ENCODE results near the gene THSD4.
"Not testable (repeated sequence)": the region's sequence is repeated elsewhere in the genome, so short reads cannot be mapped to it uniquely, and the experiment has no call there.

THSD4 gene

DNA sequence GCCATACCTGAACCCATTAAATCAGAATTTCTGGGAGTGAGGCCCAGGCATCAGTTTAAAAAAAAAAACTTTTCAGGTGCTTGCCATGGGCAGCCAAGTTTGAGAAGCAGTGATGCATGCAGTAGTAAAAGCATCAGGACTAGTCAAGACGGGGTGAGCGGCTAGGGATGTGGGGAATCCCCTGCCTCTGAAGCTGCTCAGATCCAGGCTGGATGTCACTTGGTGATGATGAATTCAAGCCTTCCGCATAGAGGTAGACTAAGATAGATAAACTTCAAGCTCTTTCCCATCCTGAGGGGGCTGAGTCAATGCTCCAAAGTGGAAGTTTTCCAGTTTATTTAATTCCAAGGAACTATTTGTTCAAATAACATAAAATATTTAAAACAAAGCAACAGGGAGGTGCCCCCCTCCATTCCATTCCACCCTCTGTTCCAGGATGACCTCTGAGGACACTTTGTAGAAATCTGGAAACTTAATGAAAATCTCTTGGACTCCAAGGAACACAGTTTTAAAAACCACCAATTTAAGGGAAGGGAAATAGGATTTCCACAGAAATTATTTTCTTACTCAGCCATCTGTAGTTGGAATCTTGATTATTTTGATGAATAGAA is 594.6 kb downstream of the THSD4 start:
- DNase-seq, result no peak

DNA sequence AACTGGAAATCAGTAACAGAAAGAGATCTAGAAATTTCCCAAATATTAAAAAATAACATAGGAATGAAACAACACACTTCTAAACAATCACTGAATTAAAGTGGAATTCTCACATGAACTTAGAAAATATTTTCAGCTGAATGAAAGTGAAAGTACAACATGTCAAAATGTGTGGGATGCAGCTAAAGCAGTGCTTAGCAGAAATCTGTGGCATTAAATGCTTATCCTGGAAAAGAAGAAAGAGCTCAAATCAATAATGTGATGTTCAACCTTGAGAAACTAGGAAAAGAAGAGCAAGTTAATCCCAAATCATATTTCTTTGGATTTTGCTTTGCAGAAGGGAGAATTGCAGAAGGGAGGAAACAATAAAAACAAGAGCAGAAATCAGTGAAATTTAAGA is 596.9 kb downstream of the THSD4 start:
- no peak for DNase-seq

DNA sequence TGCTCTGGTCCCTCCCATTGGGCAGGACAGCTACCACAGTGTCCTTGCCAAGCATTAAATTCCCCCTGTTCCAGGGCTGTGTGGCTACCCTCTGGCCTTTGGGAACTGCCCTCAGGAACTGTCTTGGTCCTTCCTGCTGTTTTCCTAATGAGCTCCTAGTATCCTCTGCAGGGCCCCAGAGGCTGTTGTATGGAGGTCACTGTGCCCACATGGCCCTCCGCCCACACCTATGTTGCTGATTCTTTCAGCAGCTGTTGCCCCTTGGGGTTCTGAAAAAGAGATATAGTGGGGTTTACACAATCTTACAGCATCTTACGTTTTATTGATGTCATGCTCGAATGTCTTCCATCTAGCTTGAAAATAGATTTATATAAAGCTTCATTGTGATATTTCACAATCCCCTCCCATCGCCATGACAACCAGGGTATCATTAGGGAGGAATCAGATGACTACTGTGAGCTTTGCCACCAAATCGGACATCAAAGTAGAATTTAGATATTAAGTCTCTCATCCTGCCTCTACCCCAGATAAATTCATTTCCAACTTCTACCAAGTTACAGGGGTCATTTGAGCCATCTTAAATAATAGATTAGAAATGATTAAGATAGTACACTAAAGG is 598.0 kb downstream of the THSD4 start:
- DNase-seq, result no peak

GRCh38 chr15:71715914-71716313 is 600.6 kb downstream of the THSD4 start:
- no peak for DNase-seq

GRCh38 chr15:71716990-71717389 is 601.7 kb downstream of the THSD4 start:
- no peak for DNase-seq

GRCh38 chr15:71718116-71718910 is 603.0 kb downstream of the THSD4 start:
- DNase-seq, result no peak

DNA sequence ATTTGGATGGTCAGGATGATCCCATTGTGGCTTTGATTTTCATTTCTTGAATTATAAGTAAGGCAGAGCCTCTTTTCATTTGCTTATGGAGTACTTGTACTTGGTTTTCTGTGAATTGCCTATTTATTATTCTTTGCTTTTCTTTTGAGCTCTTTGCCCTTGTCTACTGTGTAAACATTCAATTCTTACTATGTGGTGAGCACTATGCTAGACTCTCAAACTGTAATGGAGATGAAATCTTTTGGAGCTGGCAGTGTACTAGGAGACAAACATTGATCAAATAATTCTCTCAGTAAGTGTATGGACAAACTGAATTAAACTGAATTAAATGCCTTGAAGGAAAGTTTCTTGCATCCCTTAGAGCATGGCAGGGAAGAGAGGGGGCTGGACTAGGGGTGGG is 608.1 kb downstream of the THSD4 start:
- no peak for DNase-seq

- not testable (repeated sequence) for DNase-seq
These were observed 610.1 kb downstream of the THSD4 start for GRCh38 chr15:71725207-71725955.

DNA sequence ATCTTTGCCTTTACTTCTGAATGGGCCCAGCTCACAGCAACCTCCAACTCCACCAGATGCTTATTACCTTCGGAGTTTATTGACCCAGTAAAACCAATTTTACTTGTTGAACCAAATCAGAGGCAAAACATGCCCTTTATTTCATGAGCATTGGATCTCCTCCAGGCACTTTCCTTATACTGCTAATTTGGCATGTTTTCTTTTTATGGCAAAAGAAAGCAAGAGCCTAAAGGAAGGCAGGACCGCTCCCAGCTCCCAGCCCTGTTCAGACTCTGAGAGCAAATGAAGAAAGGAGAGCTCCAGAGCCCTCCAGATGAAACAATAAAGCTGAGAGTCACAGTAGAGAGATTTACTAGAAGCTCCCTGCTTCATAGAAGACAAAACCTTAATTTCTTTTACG is 613.6 kb downstream of the THSD4 start:
- DNase-seq, result no peak

- DNase-seq, result no peak
These were observed 614.0 kb downstream of the THSD4 start for GRCh38 chr15:71729319-71729718.

DNA sequence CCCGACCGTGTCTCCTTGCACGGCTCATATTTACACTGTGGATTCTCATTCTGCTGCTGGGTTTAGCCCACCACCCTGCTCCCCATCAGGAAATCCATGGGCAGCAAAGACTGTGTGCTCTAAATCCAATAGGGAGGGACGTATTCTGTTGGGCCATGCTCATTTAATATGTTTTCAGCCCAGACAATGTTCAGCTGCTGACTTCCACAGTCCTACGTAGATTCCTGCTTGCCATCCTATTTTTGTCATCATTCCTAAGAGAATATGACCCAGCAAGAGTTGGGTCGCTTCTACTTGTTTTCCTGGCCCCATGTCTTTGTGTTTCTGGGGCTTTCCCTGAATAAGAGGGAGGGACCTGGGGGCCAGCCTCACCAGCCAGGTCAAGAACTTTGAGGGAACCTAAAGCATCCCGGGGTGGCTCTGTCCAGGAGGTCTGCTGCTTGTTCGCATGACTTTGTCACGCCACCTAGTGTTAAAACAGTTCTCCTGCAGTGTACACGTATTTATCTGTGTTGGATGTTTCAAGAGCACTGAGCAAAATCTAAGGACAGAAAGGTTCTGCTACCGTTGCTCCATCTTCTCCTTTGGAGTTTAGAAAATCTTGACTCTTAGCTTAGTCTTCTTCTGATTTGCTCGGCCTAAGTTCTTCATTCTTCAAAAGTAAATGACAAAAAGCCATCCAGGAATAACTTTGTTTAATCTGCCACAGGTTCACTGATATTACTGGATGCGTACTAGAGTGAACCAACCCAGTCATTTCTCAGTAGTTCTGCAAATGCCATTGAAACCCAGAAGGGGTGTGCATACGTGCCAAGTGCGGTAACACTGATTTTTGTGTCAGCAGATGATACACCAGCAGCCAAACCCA is 615.2 kb downstream of the THSD4 start:
- DNase-seq, result peak; percentile 54 to 73 (median 64)

GRCh38 chr15:71732636-71733035 is 617.4 kb downstream of the THSD4 start:
- DNase-seq, result no peak

DNA sequence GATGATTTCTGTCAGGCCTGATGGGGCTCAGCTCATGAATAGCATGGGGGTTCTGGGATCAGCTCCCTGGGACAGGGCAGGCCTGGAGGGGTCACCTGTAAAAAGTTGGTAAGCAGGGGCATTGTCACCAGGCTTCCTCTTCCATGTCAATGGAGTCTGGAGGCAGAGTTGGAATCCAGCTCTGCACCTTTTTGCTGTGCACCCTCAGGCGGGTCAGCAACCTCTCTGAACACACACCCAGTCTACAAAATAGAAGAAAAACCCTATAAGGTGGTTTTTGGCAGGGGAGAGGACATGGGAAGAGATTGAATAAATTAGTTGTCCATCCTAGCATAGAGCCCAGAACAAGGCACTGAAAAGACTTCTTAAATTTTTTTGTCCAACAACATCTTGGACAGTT is 617.9 kb downstream of the THSD4 start:
- no peak for DNase-seq

DNA sequence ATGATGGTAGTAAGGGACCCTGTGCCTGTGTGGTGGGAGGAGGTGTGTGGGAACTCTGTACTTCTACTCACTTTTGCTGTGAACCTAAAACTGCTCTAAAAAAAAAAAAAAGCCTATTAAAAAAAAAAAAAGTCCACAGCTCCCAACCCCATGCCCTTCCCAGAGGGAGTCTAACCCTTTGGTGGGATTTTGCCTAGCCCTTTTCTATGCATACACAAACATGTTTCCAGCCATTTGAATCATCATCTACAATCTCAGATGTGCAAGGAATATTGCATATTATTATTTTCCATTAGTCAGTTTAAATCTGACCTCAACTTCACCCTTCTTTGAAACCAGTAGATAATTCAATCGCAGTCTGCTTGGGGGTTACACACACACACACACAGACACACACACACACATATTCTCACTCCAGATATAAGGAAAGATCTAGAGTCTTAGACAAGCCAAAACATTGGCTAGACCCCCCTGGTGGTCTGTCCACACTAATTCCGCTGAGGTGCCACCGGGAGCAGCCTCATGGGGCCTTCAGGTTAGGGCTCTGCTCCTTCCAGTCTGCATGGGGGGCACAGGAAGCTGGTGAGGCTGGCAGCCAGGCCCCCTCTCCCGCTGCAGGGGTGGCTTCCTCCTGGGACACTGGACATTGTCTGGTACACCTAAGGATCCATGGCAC is 619.6 kb downstream of the THSD4 start:
- no peak for DNase-seq

- DNase-seq, result no peak
These were observed 620.1 kb downstream of the THSD4 start for GRCh38 chr15:71735385-71735757.

DNA sequence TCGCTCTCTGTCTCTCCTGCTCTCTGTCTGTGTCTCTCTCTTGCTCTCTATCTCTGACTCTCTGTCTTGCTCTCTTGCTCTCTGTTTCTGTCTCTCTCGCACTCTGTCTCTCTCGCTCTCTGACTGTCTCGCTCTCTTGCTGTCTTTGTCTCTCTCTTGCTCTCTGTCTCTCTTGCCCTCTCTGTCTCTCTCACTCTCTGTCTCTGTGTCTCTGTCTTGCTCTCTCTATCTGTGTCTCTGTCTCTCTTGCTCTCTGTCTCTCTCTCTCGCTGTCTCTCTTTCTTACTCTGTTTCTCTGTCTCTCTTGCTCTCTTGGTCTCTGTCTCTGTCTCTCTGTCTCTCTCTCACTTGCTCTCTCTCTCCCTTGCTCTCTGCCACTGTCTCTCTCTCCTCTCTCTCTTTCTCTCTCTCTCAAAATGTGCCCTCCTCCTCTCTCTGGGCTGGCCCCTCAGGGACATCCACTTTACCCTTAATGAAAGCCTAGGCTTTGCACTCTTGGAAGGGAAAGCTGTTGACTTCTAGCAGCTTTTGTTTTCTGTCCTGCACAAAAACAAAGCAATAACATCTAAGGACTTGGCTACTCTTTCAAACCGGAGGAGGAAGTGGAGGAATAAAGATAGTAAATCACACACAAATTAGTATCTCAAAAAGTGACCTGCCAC is 621.1 kb downstream of the THSD4 start:
- DNase-seq, result no peak

DNA sequence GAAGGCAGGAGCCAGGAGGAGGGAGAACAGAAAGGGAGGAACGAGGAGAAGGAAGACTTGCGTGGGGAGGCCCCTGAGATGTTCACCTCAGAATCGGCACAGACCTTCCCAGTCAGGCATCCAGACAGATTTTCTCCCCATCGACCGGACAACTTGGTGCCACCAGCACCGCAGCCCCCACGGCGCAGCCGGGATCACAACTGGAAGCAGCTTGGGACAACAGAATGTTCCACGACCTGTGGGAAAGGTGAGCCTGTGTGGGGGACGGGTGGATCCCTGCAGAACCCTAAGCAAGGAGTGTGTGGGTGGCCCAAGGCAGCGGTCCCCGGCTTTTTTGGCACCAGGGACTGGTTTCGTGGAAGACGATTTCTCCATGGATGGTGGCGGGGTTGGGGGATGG is 622.5 kb downstream of the THSD4 start:
- no peak for DNase-seq

GRCh38 chr15:71739355-71739754 is 624.1 kb downstream of the THSD4 start:
- no peak for DNase-seq

GRCh38 chr15:71742964-71743363 is 627.7 kb downstream of the THSD4 start:
- no peak for DNase-seq

DNA sequence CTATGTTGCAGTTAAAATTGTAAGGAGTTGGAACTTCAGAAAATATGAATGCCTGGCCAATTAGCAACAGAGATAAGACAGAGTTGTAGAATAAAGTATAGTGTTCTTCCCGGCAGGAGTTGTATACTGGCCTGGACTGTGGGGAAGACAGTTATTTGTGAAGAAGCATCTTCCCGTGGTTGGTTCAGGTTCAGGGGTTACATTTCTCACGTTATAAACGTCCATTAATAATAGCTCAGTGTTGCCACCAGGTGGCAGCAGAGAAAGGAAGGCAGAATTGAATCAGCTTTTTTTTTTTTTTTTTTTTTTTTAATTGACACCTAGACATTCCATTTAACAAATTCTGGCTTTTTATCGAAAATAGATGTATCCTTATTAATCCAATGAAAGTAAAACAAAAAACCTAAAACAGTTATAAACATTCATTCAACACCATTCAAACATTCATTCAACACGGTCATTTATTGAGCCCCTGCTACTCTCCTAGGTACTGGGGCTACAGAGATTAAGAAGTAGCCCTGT is 628.7 kb downstream of the THSD4 start:
- DNase-seq, result peak; percentile 70 to 82 (median 77)

DNA sequence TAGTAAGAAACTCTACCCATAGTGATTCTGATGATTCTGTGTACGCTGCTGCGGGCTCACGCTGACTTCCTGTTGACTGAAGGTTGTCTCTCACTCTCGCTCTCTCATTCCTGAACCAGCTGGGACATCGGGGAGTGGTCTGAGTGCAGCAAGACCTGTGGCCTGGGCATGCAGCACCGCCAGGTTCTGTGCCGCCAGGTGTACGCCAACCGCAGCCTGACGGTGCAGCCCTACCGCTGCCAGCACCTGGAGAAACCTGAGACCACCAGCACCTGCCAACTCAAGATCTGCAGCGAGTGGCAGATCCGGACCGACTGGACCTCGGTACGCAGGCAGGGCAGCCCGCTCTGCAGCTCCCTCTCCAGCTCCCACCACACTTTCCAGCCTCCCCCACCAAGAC is 631.4 kb downstream of the THSD4 start:
- no peak for DNase-seq
